ENCODE data around the gene DCLRE1B. TPM values are rescaled to one million over a fixed set of nuclear protein-coding genes. Genes with fewer than 3 reads are reported as not detected.
A peak's percentile ranks its signal among the peaks of the same experiment; 100 is the strongest.

The DCLRE1B gene
- total RNA-seq, 1 donor from 2014 or later: 21.5 TPM

DNA sequence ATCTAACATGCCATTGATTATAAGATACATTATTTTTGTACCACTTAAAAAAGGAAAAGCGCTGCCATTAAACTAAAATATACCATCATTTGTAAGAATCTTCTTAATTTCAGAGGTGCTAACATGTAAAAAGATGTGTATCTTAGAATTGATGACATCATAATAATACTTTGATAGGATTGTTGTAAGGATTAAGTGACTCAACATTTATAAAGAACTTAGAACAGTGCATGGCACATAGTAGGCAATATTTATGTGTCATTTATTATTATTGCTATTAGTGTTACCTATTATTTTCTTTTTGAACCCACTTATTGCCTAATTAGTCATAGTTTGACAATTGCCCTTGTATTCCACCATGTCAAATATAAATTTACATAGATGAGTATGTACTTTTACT lies 45.8 kb downstream of the DCLRE1B start:
- DNase-seq (ENCODE audit: low read depth, low spot score): no peak
- H3K27me3 Mint-ChIP-seq (ENCODE audit: low read depth): no peaks in the 10 kb centered on the region
- no peak overlapping the region for H3K27ac Mint-ChIP-seq (ENCODE audit: unreplicated experiment)

DNA sequence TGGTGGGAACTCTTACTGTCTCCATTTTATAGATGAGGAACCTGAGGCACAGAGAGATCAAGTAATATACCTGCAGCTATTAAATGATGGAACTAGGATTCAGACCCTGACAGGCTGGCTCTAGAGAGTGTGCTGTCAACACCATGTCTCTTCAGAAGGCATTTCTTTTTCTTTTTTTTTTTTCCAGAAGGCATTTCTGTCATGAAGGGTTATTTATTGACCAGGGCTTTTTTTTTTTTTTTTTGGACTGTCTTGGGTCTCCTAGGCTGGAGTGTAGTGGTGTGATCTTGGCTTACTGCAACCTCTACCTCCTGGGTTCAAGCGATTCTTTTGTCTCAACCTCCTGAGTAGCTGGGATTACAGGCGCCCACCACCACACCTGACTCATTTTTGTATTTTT lies 46.6 kb downstream of the DCLRE1B start:
- Mint-ChIP-seq H3K4me3 (no peak overlapping the region), H3K27ac (ENCODE audit: unreplicated experiment) (no peak overlapping the region), H3K9me3 (no peaks in the 10 kb centered on the region), H3K4me1 (peaks cover 11% of the 10 kb centered on the region), H3K36me3 (ENCODE audit: low read depth) (peaks cover 5% of the 10 kb centered on the region), H3K27me3 (ENCODE audit: low read depth) (no peaks in the 10 kb centered on the region)
- DNase-seq (ENCODE audit: low read depth, low spot score): no peak
- TF ChIP-seq, protein P1, sequence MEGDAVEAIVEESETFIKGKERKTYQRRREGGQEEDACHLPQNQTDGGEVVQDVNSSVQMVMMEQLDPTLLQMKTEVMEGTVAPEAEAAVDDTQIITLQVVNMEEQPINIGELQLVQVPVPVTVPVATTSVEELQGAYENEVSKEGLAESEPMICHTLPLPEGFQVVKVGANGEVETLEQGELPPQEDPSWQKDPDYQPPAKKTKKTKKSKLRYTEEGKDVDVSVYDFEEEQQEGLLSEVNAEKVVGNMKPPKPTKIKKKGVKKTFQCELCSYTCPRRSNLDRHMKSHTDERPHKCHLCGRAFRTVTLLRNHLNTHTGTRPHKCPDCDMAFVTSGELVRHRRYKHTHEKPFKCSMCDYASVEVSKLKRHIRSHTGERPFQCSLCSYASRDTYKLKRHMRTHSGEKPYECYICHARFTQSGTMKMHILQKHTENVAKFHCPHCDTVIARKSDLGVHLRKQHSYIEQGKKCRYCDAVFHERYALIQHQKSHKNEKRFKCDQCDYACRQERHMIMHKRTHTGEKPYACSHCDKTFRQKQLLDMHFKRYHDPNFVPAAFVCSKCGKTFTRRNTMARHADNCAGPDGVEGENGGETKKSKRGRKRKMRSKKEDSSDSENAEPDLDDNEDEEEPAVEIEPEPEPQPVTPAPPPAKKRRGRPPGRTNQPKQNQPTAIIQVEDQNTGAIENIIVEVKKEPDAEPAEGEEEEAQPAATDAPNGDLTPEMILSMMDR (conservative IDR thresholded peaks at IDR 0.05): no peak

More for the DNA sequence above, 45.8 kb downstream of the DCLRE1B start:
- no peaks in the 10 kb centered on the region for H3K9me3 Mint-ChIP-seq
- no peak overlapping the region for H3K4me3 Mint-ChIP-seq
- H3K4me1 Mint-ChIP-seq: peaks cover 19% of the 10 kb centered on the region
- TF ChIP-seq, protein P1 (conservative IDR thresholded peaks at IDR 0.05): no peak
- peaks cover 3% of the 10 kb centered on the region for H3K36me3 Mint-ChIP-seq (ENCODE audit: low read depth)

GRCh38 chr1:113957984-113958383 lies 52.9 kb downstream of the DCLRE1B start:
- Mint-ChIP-seq H3K9me3 (no peaks in the 10 kb centered on the region), H3K4me1 (no peaks in the 10 kb centered on the region), H3K4me3 (no peak overlapping the region), H3K27me3 (ENCODE audit: low read depth) (no peaks in the 10 kb centered on the region), H3K36me3 (ENCODE audit: low read depth) (peaks cover 15% of the 10 kb centered on the region), H3K27ac (ENCODE audit: unreplicated experiment) (no peak overlapping the region)
- DNase-seq (ENCODE audit: low read depth, low spot score): no peak
- TF ChIP-seq, protein P1 (conservative IDR thresholded peaks at IDR 0.05): no peak

DNA sequence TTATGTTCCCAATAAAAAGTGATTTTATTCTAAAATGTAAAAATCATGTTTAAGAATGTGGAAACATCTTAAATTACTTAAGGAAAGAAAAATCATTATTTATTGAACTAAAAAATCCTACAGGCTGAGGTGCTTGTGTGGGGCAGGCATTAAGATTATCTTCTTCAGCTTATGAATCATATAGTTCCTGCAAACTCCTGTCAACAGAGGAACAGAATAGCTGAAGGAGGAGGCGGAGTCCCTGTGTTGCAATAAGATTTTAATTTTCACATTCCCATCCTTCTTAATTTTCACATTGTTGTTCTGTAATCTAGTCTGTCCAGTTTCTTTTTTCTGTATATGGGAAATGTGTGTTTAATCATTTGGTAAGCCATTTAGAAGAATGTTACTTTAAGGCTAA lies 53.6 kb downstream of the DCLRE1B start:
- no peak overlapping the region for H3K4me3 Mint-ChIP-seq
- no peak overlapping the region for H3K27ac Mint-ChIP-seq (ENCODE audit: unreplicated experiment)
- TF ChIP-seq, protein P1 (conservative IDR thresholded peaks at IDR 0.05): no peak
- H3K4me1 Mint-ChIP-seq: no peaks in the 10 kb centered on the region
- no peaks in the 10 kb centered on the region for H3K9me3 Mint-ChIP-seq
- peaks cover 20% of the 10 kb centered on the region for H3K36me3 Mint-ChIP-seq (ENCODE audit: low read depth)
- DNase-seq (ENCODE audit: low read depth, low spot score): no peak
- no peaks in the 10 kb centered on the region for H3K27me3 Mint-ChIP-seq (ENCODE audit: low read depth)

- no peak for DNase-seq (ENCODE audit: low read depth, low spot score)
- H3K9me3 Mint-ChIP-seq: peaks cover 3% of the 10 kb centered on the region
- TF ChIP-seq, protein P1 (conservative IDR thresholded peaks at IDR 0.05): peak; percentile 17
- no peaks in the 10 kb centered on the region for H3K27me3 Mint-ChIP-seq (ENCODE audit: low read depth)
- H3K36me3 Mint-ChIP-seq (ENCODE audit: low read depth): peaks cover 35% of the 10 kb centered on the region
- no peaks in the 10 kb centered on the region for H3K4me1 Mint-ChIP-seq
- H3K27ac Mint-ChIP-seq (ENCODE audit: unreplicated experiment): no peak overlapping the region
- no peak overlapping the region for H3K4me3 Mint-ChIP-seq
These were observed 58.3 kb downstream of the DCLRE1B start for GRCh38 chr1:113963281-113963906.

Other genes starting within 250 kb of the DCLRE1B start
- 48.5 and 50.2 TPM in 2 replicates for gene PHTF1, start 145.8 kb upstream of the DCLRE1B start, total RNA-seq
- gene RSBN1, start 92.8 kb upstream of the DCLRE1B start, total RNA-seq: 26.8 and 31.1 TPM in 2 replicates
- not detected in 2 replicates for gene PTPN22, start 33.6 kb upstream of the DCLRE1B start, total RNA-seq
- 0.71 and 0.84 TPM in 2 replicates for gene BCL2L15, start 17.7 kb upstream of the DCLRE1B start, total RNA-seq
- 23.6 and 25.3 TPM in 2 replicates for gene AP4B1, start 527 bp upstream of the DCLRE1B start, total RNA-seq
- 53.4 and 57.7 TPM in 2 replicates for gene HIPK1, start 24.0 kb downstream of the DCLRE1B start, total RNA-seq
- gene OLFML3, start 74.1 kb downstream of the DCLRE1B start, total RNA-seq: 4.3 and 6.1 TPM in 2 replicates
- gene SYT6, start 248.5 kb downstream of the DCLRE1B start, total RNA-seq: 3.1 and 3.5 TPM in 2 replicates

Measured in neural crest cell (in vitro differentiated cells).